H1 (cell line): ENCODE results near the gene HLF. TPM values are rescaled to one million over a fixed set of nuclear protein-coding genes. Genes with fewer than 3 reads are reported as not detected.

Source experiments
- CTCF ChIA-PET: fragments of 300-600 bp; sonication (Branson Sonifier 250); formaldehyde crosslinking; loops from one replicate; lab custom pipeline; 2021; ENCODE audit not compliant: partially characterized antibody; lab: Charles Lee
- POLR2A ChIA-PET: fragments of 300-600 bp; sonication (Branson Sonifier 250); formaldehyde crosslinking; loops from one replicate; lab custom pipeline; 2021; ENCODE audit warnings: inconsistent platforms; ENCODE audit not compliant: partially characterized antibody; lab: Charles Lee
- DNase-seq, 2 experiments: peaks; one replicate each; pipeline versions ENCODE4 v3.0.0 to v3.0.0-alpha.2; 2010 to 2022; ENCODE audit warnings: low spot score in 2 of 2, low read depth in 1 of 2, mixed read lengths in 1 of 2
- FAIRE-seq: peaks from 2 replicates; lab custom pipeline; 2011; peaks lifted over from hg19 to GRCh38; lab: Jason Lieb, UNC
- H2AFZ ChIP-seq: 2 replicates; pipeline ENCODE4 v1.8.1; 2012; ENCODE audit warnings: low read length, inconsistent platforms
- H2AK5ac ChIP-seq: 2 replicates; pipeline ENCODE4 v1.6.1; 2013; ENCODE audit warnings: low read depth, low read length
- H2BK120ac ChIP-seq: replicated peaks from 2 replicates; pipeline ENCODE3; 2013; ENCODE audit warnings: low read depth, low read length, inconsistent platforms
- H2BK12ac ChIP-seq: 2 replicates; pipeline ENCODE4 v1.6.1; 2013; ENCODE audit warnings: low read depth, low read length
- H2BK15ac ChIP-seq: 2 replicates; pipeline ENCODE4 v1.6.1; 2013; ENCODE audit warnings: low read length
- H2BK20ac ChIP-seq: 2 replicates; pipeline ENCODE4 v1.6.1; 2013; ENCODE audit warnings: low read length
- H2BK5ac ChIP-seq: 2 replicates; pipeline ENCODE4 v1.6.1; 2013; ENCODE audit warnings: low read depth, low read length
- H3K14ac ChIP-seq: 2 replicates; pipeline ENCODE4 v1.6.1; 2013; ENCODE audit warnings: inconsistent platforms; ENCODE audit not compliant: insufficient read length
- H3K18ac ChIP-seq: 2 replicates; pipeline ENCODE4 v1.6.1; 2013; ENCODE audit warnings: low read length; ENCODE audit errors: extremely low read depth
- H3K23ac ChIP-seq: 2 replicates; pipeline ENCODE4 v1.6.1; 2013; ENCODE audit warnings: inconsistent platforms; ENCODE audit not compliant: insufficient read length
- H3K23me2 ChIP-seq: 2 replicates; pipeline ENCODE4 v1.6.1; 2013; ENCODE audit warnings: low read depth, low read length
- H3K27ac ChIP-seq: 2 replicates; pipeline ENCODE4 v1.6.1; 2011; ENCODE audit warnings: low read depth, low read length, inconsistent platforms
- H3K27me3 ChIP-seq, 4 experiments: replicated peaks in 1 of 4; 1 replicate in 1 of 4; 2 replicates in 3 of 4; pipeline versions ENCODE4 v1.6.1 to v1.8.1; 2011 to 2013; ENCODE audit warnings: low read length in 3 of 4, mild to moderate bottlenecking in 3 of 4, inconsistent platforms in 2 of 4, mixed read lengths in 2 of 4, moderate library complexity in 1 of 4; ENCODE audit not compliant: control insufficient read depth in 3 of 4, insufficient read depth in 3 of 4; ENCODE audit errors: extremely low read depth in 1 of 4
- H3K36me3 ChIP-seq, 4 experiments: 2 replicates each; pipeline versions ENCODE4 v1.6.1 to v1.8.1; 2011 to 2013; ENCODE audit warnings: mild to moderate bottlenecking in 4 of 4, low read length in 3 of 4, moderate library complexity in 2 of 4, control low read depth in 1 of 4, inconsistent platforms in 1 of 4; ENCODE audit not compliant: insufficient read depth in 4 of 4, control insufficient read depth in 2 of 4
- H3K4ac ChIP-seq: replicated peaks from 2 replicates; pipeline ENCODE3; 2013; ENCODE audit warnings: low read length, low read depth, mixed read lengths, inconsistent platforms; ENCODE audit not compliant: insufficient read length
- H3K4me1 ChIP-seq, 4 experiments: replicated peaks in 1 of 4; 1 replicate in 1 of 4; 2 replicates in 3 of 4; pipeline versions ENCODE4 v1.6.1 to v1.8.1; 2011 to 2013; ENCODE audit warnings: low read length in 3 of 4, inconsistent platforms in 2 of 4, mixed read lengths in 1 of 4; ENCODE audit not compliant: insufficient read depth in 4 of 4, control insufficient read depth in 3 of 4
- H3K4me2 ChIP-seq, 2 experiments: 2 replicates each; pipeline versions ENCODE4 v1.6.1 to v1.8.1; 2011 to 2013; ENCODE audit warnings: low read depth in 2 of 2, low read length in 2 of 2, control low read depth in 1 of 2, inconsistent platforms in 1 of 2, mild to moderate bottlenecking in 1 of 2; ENCODE audit not compliant: insufficient read depth in 1 of 2
- H3K4me3 ChIP-seq, 4 experiments: fragments of 200-600, 300-600 bp in 1 of 4; sonication (generic), shearing (Covaris generic), sonication (Bioruptor Twin) in 1 of 4; 2 replicates each; pipeline versions ENCODE4 v1.5.1 to v1.8.1; 2011 to 2016; ENCODE audit warnings: low read length in 4 of 4, low read depth in 3 of 4, control low read depth in 2 of 4, inconsistent platforms in 2 of 4, mild to moderate bottlenecking in 2 of 4, mixed read lengths in 1 of 4, moderate library complexity in 1 of 4; ENCODE audit not compliant: insufficient read depth in 2 of 4; ENCODE audit errors: extremely low read depth in 1 of 4
- H3K56ac ChIP-seq: replicated peaks from 2 replicates; pipeline ENCODE3; 2013; ENCODE audit warnings: low read depth, mild to moderate bottlenecking, mixed read lengths, low read length, inconsistent platforms; ENCODE audit not compliant: insufficient read length
- H3K79me1 ChIP-seq: 2 replicates; pipeline ENCODE4 v1.6.1; 2013; ENCODE audit warnings: low read depth, low read length, control low read depth
- H3K79me2 ChIP-seq, 2 experiments: 2 replicates each; pipeline versions ENCODE4 v1.6.1 to v1.8.1; 2012 to 2013; ENCODE audit warnings: low read length in 2 of 2, mild to moderate bottlenecking in 2 of 2, inconsistent platforms in 1 of 2; ENCODE audit not compliant: insufficient read depth in 2 of 2, control insufficient read depth in 1 of 2
- H3K9ac ChIP-seq, 4 experiments: replicated peaks in 1 of 4; 1 replicate in 1 of 4; 2 replicates in 3 of 4; pipeline versions ENCODE4 v1.6.1 to v1.8.1; 2011 to 2013; ENCODE audit warnings: low read depth in 3 of 4, low read length in 3 of 4, control low read depth in 2 of 4, mild to moderate bottlenecking in 2 of 4, moderate library complexity in 2 of 4, inconsistent platforms in 1 of 4; ENCODE audit errors: extremely low read depth in 1 of 4
- H3K9me3 ChIP-seq, 2 experiments: 2 replicates each; pipeline versions ENCODE4 v1.6.1 to v1.8.1; 2012 to 2013; ENCODE audit warnings: mild to moderate bottlenecking in 2 of 2, moderate library complexity in 2 of 2, control low read depth in 1 of 2, inconsistent platforms in 1 of 2, low read depth in 1 of 2, low read length in 1 of 2, mixed read lengths in 1 of 2; ENCODE audit not compliant: insufficient read depth in 2 of 2
- H4K20me1 ChIP-seq, 2 experiments: replicated peaks in 1 of 2; 2 replicates each; pipeline versions ENCODE3 to v1.8.1; 2011 to 2013; ENCODE audit warnings: inconsistent platforms in 2 of 2, low read length in 2 of 2, mild to moderate bottlenecking in 1 of 2; ENCODE audit not compliant: insufficient read depth in 2 of 2, control insufficient read depth in 1 of 2
- H4K5ac ChIP-seq: 2 replicates; pipeline ENCODE4 v1.6.1; 2013; ENCODE audit warnings: low read length, low read depth, mixed read lengths, inconsistent platforms; ENCODE audit not compliant: insufficient read length
- H4K8ac ChIP-seq: 2 replicates; pipeline ENCODE4 v1.8.0; 2013; ENCODE audit warnings: mild to moderate bottlenecking, moderate library complexity, low read length, inconsistent platforms; ENCODE audit not compliant: insufficient read depth; ENCODE audit errors: extremely low read depth
- H4K91ac ChIP-seq: replicated peaks from 2 replicates; pipeline ENCODE3; 2013; ENCODE audit warnings: low read length, mixed read lengths, inconsistent platforms; ENCODE audit not compliant: insufficient read length
- ASH2L ChIP-seq: fragments of 200-600, 300-600 bp; sonication (generic); IDR thresholded peaks from one replicate; pipeline ENCODE4 v1.7.1; 2017; ENCODE audit warnings: low read length
- ATF2 ChIP-seq: IDR thresholded peaks from 2 replicates; pipeline ENCODE4 v1.6.1; 2012; ENCODE audit warnings: low read length, inconsistent platforms
- EZH2 ChIP-seq: fragments of 200-600 bp; sonication (generic); IDR thresholded peaks from 2 replicates; pipeline ENCODE4 v1.7.1; 2012; ENCODE audit warnings: low read depth, mild to moderate bottlenecking, moderate library complexity, low read length, inconsistent platforms; ENCODE audit not compliant: severe bottlenecking
- KDM1A ChIP-seq: fragments of 200-600, 300-600 bp; sonication (generic); IDR thresholded peaks from 2 replicates; pipeline ENCODE4 v1.7.1; 2016; ENCODE audit warnings: mild to moderate bottlenecking, low read length, borderline replicate concordance
- KDM5A ChIP-seq: fragments of 200-600 bp; IDR thresholded peaks from 2 replicates; pipeline ENCODE4 v1.7.1; 2012; ENCODE audit warnings: mild to moderate bottlenecking, low read length, inconsistent platforms, mixed read lengths
- NRF1 ChIP-seq: IDR thresholded peaks from 2 replicates; pipeline ENCODE4 v1.6.1; 2011; ENCODE audit warnings: mild to moderate bottlenecking, low read depth, low read length, improper control_type of control experiment
- POLR2AphosphoS5 ChIP-seq: IDR thresholded peaks from 2 replicates; pipeline ENCODE4 v1.6.1; 2011; ENCODE audit warnings: low read depth, low read length
- RAD21 ChIP-seq, 2 experiments: IDR thresholded peaks in 1 of 2; conservative IDR thresholded peaks in 1 of 2; 2 replicates each; pipeline ENCODE4 v1.6.1; 2011; ENCODE audit warnings: low read depth in 2 of 2, low read length in 2 of 2, improper control_type of control experiment in 1 of 2, inconsistent platforms in 1 of 2, mild to moderate bottlenecking in 1 of 2, moderate library complexity in 1 of 2
- TAF1 ChIP-seq: IDR thresholded peaks from 2 replicates; pipeline ENCODE4 v1.6.1; 2011; ENCODE audit warnings: mild to moderate bottlenecking, low read depth, low read length
- TCF12 ChIP-seq: IDR thresholded peaks from 2 replicates; pipeline ENCODE4 v1.6.1; 2011; ENCODE audit warnings: low read depth, mild to moderate bottlenecking, low read length
- WGBS, 2 experiments: shearing (Covaris generic) in 1 of 2; methylation state at CpG; one replicate each; pipeline versions ENCODE4 v1.1.6 to v1.1.7; 2013 to 2015; ENCODE audit warnings: low lambda C conversion rate in 2 of 2, mixed read lengths in 2 of 2, inconsistent platforms in 1 of 2, low coverage in 1 of 2, missing lambda C conversion rate in 1 of 2; ENCODE audit not compliant: insufficient replicate concordance in 2 of 2, insufficient coverage in 1 of 2, insufficient read length in 1 of 2; ENCODE audit errors: extremely low coverage in 1 of 2, missing lambda C conversion rate in 1 of 2; 5-methylcytosine and 5-hydroxymethylcytosine counted together
- polyA plus RNA-seq, 7 experiments: library from polyadenylated mRNA; depleted of rRNA in 3 of 7; stranded (reverse) in 5 of 7; unstranded in 2 of 7; fragments of >200 nt in 5 of 7; fragments of 200-250 nt in 2 of 7; gene quantifications; 1 replicate in 5 of 7; 2 replicates in 1 of 7; 4 replicates in 1 of 7; pipeline versions ENCODE4 v1.2.1 to v1.2.3, GENCODE V29; 2011 to 2013; ENCODE audit warnings: missing spikeins in 2 of 7, mixed read lengths in 2 of 7
- total RNA-seq: library from RNA; stranded (reverse); fragmentation: NEBNext Ultra II Directional; extraction: Animal tissue kit (Norgen Biotek cat#: 25700); gene quantifications from 2 replicates; pipeline ENCODE4 v1.2.1, GENCODE V29; 2021

The HLF gene
- total and polyA plus RNA-seq, 2 of the 8 experiments (the other 6 are each of a cell fraction or from before 2014, with no cell fraction given), result 0.39 to 0.60 TPM

- Histone ChIP-seq H4K91ac (no peak overlapping the region), H3K27ac (no peak overlapping the region), H3K36me3 (no peaks in the 10 kb centered on the region), H3K56ac (no peak overlapping the region), H3K23me2 (no peaks in the 10 kb centered on the region), H3K4ac (no peak overlapping the region), H3K4me2 (no peak overlapping the region), H2BK12ac (no peak overlapping the region), H3K4me1 (no peaks in the 10 kb centered on the region), H3K18ac (no peak overlapping the region), H3K27me3 (no peaks in the 10 kb centered on the region), H3K23ac (no peak overlapping the region), H2BK120ac (no peak overlapping the region), H2AK5ac (no peak overlapping the region), H2BK5ac (no peak overlapping the region), H4K5ac (no peak overlapping the region), H3K79me1 (no peaks in the 10 kb centered on the region), H4K20me1 (no peaks in the 10 kb centered on the region), H4K8ac (no peak overlapping the region), H3K4me3 (no peak overlapping the region), H2BK20ac (no peak overlapping the region), H2AFZ (no peak overlapping the region), H3K14ac (no peak overlapping the region), H3K9me3 (peaks cover 0 to 2% of the 10 kb centered on the region in 2 experiments; a peak in 1 of 4 replicates), H2BK15ac (no peak overlapping the region), H3K9ac (no peak overlapping the region)
- ChIA-PET CTCF (interaction anchor here (2.0 to 2.6 kb wide), 2 partner anchors 10 to 23 kb away, joined by 5 to 11 read pairs; no protein-coding TSS in a partner anchor), POLR2A (no interaction called here)
- FAIRE-seq (no peak), DNase-seq (no peak)
- WGBS, 2 experiments, result 97% methylated on average over 2 of the region's 2 CpGs; no CpG with 5 or more reads in 1 of the 2 experiments
- TF ChIP-seq TAF1 (no peak), NRF1 (no peak), RAD21 (IDR thresholded peaks at IDR 0.05 in 1 of 2, conservative IDR thresholded peaks at IDR 0.05 in 1 of 2; ENCODE audit: low read depth in 2 of 2, low read length in 2 of 2) (no peak), EZH2 (no peak), ATF2 (no peak), KDM5A (no peak), KDM1A (no peak), TCF12 (no peak), POLR2AphosphoS5 (no peak), ASH2L (no peak)
- TF ChIP-seq, all 59 proteins: peak for 0
- no peaks in the 10 kb centered on the region for H3K79me2 ChIP-seq
These were observed 60.6 kb downstream of the HLF start for GRCh38 chr17:55325406-55325805.
